ENCODE data around the gene SIPA1.

GRCh38 chr11:65627202-65627601 is 10.7 kb upstream of the SIPA1 start:
- TF ChIP-seq POLR2AphosphoS5 (IDR thresholded peaks at IDR 0.05; ENCODE audit: borderline replicate concordance, low read depth, low read length): no peak
- no peak for TF ChIP-seq EZH2 (IDR thresholded peaks at IDR 0.05)
- no peak for TF ChIP-seq FOXP2 (optimal IDR thresholded peaks at IDR 0.05; ENCODE audit: control extremely low read depth, extremely low read length, insufficient read depth)
